Measurements from ENCODE around the gene LPCAT1. TPM values are rescaled to one million over a fixed set of nuclear protein-coding genes. Genes with fewer than 3 reads are reported as not detected.

The LPCAT1 gene
- total and polyA plus RNA-seq, 3 donors from 2014 or later: 21.1 to 27.1 (median 23.9) TPM

DNA sequence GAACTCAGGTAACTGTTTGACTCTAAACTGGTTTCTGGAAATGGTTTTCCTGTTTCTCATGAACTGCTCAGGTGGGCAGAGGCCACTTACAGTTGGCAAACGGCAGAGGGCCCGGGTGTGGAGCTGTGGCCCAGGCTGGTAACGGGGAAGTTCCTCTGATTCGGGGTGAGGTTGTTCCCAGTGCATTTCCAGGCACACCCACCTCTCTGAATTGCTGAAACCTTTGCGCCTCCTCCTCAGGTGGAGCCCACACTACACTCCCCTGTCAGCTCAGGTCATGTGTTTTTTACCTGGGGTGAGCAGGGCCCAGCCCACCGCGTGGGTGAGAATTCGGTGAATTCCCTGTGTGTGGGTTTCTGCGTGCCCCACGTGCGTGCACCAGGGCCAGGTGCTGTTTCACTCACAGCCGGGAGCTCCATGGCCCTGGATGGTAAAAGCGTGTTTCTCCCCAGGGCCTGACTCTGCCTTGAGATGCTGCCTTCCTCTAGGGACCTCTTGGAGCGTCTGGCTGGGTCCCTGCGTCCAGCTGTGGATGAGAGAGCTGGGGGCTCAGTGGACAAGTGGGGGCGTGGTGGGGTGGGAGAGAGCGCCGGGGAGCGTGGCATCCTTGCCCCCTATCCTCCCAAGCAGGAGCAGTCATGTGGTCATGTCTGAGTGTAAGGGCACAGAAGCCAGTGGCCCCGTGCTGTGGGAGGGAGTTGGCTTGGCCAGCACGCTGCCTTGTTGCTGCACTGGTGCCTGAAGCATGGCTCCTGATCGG is 33.5 kb upstream of the LPCAT1 start:
- H3K36me3 ChIP-seq (ENCODE audit: low read depth, missing control alignments): no peaks in the 10 kb centered on the region
- H3K4me1 ChIP-seq: no peaks in the 10 kb centered on the region
- no peak for TF ChIP-seq POLR2A (IDR thresholded peaks at IDR 0.05)
- TF ChIP-seq, protein P1, sequence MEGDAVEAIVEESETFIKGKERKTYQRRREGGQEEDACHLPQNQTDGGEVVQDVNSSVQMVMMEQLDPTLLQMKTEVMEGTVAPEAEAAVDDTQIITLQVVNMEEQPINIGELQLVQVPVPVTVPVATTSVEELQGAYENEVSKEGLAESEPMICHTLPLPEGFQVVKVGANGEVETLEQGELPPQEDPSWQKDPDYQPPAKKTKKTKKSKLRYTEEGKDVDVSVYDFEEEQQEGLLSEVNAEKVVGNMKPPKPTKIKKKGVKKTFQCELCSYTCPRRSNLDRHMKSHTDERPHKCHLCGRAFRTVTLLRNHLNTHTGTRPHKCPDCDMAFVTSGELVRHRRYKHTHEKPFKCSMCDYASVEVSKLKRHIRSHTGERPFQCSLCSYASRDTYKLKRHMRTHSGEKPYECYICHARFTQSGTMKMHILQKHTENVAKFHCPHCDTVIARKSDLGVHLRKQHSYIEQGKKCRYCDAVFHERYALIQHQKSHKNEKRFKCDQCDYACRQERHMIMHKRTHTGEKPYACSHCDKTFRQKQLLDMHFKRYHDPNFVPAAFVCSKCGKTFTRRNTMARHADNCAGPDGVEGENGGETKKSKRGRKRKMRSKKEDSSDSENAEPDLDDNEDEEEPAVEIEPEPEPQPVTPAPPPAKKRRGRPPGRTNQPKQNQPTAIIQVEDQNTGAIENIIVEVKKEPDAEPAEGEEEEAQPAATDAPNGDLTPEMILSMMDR (IDR thresholded peaks at IDR 0.05): no peak
- no peaks in the 10 kb centered on the region for H3K9me3 ChIP-seq
- DNase-seq: no peak
- no peak overlapping the region for H3K4me3 ChIP-seq
- WGBS, 2 donors: 84 to 92% methylated on average over 13 to 20 of the region's 22 CpGs
- no peaks in the 10 kb centered on the region for H3K27me3 ChIP-seq
- no peak overlapping the region for H3K27ac ChIP-seq
- intact Hi-C loops (cut with DNase I; ENCODE audit: low total_unique reads): no loop called here

DNA sequence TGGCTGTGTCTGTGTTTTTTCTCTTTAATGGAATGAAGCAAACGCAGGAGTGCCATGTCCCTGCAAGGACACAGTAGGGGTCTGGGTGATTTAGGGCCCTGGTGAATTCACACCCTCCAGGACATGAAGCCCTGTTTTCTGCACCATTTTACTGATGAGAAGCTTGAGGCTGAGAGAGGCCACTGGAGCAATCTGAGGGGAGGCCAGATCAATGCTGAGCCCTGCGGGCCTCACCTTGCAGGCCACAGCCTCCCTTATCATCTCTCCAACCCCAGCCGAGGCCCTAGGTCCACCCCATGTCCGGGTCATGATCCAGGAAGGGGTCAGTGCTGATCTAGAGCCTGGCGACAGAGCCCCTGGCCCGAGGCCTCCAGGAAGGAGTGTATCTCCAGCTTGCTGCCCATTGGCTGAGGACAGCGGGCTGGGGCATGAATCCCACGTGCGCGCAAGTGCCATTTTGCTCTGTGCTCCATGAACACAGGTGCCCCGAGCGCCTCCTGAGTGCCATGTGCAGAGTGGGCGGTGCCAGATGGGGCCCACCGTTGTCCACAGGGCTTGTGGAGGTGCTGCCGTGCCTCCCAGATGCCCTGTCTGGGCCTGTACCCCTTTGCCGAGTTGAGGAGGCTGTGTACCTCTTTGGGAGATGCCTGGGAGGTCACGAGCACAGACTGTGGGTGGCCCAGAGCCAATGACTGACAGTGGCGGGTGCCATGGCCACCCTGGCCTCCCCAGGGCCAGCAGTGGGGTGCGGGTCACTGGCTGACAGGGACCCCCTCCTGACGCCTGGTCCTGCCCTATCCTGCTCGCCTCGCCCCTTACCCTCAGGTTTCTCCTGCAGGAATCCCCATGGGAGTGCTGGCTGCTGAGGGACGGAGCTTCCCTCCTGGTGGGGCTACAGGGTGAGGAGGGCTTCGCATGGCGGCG is 32.3 kb upstream of the LPCAT1 start:
- no peaks in the 10 kb centered on the region for H3K36me3 ChIP-seq (ENCODE audit: low read depth, missing control alignments)
- no peaks in the 10 kb centered on the region for H3K4me1 ChIP-seq
- TF ChIP-seq POLR2A (IDR thresholded peaks at IDR 0.05): no peak
- TF ChIP-seq, protein P1 (IDR thresholded peaks at IDR 0.05): no peak
- H3K4me3 ChIP-seq: no peak overlapping the region
- intact Hi-C loops (cut with DNase I; ENCODE audit: low total_unique reads): no loop called here
- no peak overlapping the region for H3K27ac ChIP-seq
- no peaks in the 10 kb centered on the region for H3K9me3 ChIP-seq
- 80 to 85% methylated on average over 7 to 26 of the region's 26 CpGs for WGBS, 2 donors
- DNase-seq: no peak
- H3K27me3 ChIP-seq: no peaks in the 10 kb centered on the region

DNA sequence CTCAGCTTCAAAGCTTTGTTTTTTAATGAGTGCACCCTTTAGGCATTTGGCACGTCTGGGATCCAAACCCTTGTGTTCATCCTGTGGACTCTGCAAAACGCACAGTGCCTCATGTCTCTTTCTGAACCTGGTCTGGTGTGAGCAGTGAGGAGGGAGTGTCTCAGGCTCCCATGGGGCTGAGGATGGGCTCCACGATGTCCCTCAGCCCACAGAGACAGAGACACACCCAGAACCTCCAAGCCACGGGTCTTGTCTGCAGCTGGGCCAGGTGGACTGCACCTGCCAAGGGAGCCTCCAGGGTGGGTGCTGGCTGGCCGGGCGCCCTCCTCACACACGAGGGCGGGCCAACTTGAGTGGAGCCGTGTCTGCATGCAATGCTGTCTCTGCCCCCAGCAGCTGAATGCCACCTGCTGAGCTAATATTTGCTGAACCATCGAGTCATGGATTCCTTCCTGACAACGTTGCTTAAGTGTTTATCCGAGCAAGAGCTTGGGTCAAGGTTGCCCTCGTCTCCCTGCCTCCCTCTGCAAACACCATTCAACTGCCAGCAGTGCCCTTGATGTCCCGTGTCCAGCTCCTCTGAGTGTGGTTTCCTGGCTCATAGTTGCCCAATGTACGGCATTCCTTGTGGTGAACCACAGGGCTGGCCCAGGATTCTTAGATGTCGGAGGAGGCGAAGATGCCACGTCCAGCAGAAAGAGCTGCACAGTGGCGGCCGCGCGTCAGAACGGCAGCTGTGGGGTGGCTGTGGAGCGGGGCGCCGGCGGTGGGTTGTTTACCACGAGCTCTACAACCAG is 31.4 kb upstream of the LPCAT1 start:
- intact Hi-C loops (cut with DNase I; ENCODE audit: low total_unique reads): no loop called here
- no peaks in the 10 kb centered on the region for H3K4me1 ChIP-seq
- H3K9me3 ChIP-seq: no peaks in the 10 kb centered on the region
- H3K4me3 ChIP-seq: no peak overlapping the region
- H3K36me3 ChIP-seq (ENCODE audit: low read depth, missing control alignments): no peaks in the 10 kb centered on the region
- H3K27me3 ChIP-seq: no peaks in the 10 kb centered on the region
- TF ChIP-seq, protein P1 (IDR thresholded peaks at IDR 0.05): no peak
- no peak for TF ChIP-seq POLR2A (IDR thresholded peaks at IDR 0.05)
- peak; percentile 13 for DNase-seq
- 79 to 90% methylated on average over 18 to 28 of the region's 28 CpGs for WGBS, 2 donors
- no peak overlapping the region for H3K27ac ChIP-seq

DNA sequence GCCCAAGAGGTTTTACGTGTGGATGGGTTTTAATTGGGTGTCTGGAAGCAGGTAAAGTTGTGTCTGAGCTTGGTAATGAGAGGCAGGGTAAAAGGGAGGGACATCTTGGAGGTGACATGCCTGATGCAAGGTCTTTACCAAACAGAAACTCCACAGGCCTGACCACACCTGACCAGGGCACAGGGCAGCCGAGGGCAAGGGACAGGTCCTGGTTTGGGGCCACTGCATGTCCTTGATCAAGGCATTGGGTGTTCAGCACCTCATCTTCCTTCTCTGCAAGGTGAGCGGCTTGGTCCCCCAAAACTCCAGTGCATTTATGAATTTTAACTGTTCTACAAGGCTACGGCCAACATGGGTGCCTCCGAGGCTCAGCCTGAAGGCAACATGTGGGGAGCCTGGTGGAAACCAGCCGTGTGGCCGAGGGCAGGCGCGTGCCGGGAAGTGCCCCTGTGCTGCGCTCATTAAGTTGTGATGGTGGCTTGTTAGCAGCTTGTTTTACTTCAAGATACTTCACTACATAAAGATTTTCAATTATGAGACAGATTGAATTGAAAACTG is 30.7 kb upstream of the LPCAT1 start:
- no peaks in the 10 kb centered on the region for H3K4me1 ChIP-seq
- peak; percentile 10 for DNase-seq
- no peaks in the 10 kb centered on the region for H3K27me3 ChIP-seq

More for the DNA sequence above, 30.7 kb upstream of the LPCAT1 start:
- TF ChIP-seq, protein P1 (IDR thresholded peaks at IDR 0.05): no peak
- no peak for TF ChIP-seq POLR2A (IDR thresholded peaks at IDR 0.05)
- Histone ChIP-seq H3K4me3 (no peak overlapping the region), H3K36me3 (ENCODE audit: low read depth, missing control alignments) (no peaks in the 10 kb centered on the region), H3K9me3 (no peaks in the 10 kb centered on the region), H3K27ac (no peak overlapping the region)
- 96% methylated on average over 9 to 11 of the region's 11 CpGs for WGBS, 2 donors
- intact Hi-C loops (cut with DNase I; ENCODE audit: low total_unique reads): no loop called here

Data from testis (tissue), 3 donors.